ENCODE measurements around the gene SPECC1. TPM values are rescaled to one million over a fixed set of nuclear protein-coding genes. Genes with fewer than 3 reads are reported as not detected.

The SPECC1 gene
- total and polyA plus RNA-seq, 2 donors (not counting 3 experiments of a cell fraction or from before 2014, with no cell fraction given) = 5.3 to 20.4 TPM

DNA sequence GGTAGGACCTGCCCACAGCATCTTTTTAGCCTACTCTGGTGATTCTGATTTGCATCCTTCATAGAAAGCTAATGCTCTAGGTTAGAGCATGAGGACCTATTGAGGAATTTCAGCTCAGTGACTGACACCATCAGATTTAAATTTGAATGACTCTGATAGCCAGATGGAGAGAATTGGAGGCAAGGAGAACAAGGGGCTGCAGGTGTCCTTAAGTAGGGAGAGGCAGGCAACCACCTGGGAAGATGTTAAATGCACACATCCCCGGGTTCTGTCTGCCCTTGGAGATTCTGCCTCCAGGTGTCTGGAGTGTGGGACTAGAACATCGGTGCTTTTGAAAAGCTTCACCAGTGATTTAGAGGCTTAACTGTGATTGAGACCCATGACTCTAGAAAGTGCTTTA lies 221.8 kb downstream of the SPECC1 start:
- ChIA-PET CTCF (no interaction called here), POLR2A (no interaction called here)
- Histone ChIP-seq H3K36me3 (ENCODE audit: control insufficient read depth in 2 of 2, extremely low read depth in 1 of 2, insufficient read depth in 2 of 2, low read length in 2 of 2) (no peaks in the 10 kb centered on the region), H3K9me3 (replicated peaks; ENCODE audit: control insufficient read depth, insufficient read depth, low read length) (no peaks in the 10 kb centered on the region), H3K4me1 (ENCODE audit: control insufficient read depth, extremely low read depth, insufficient read depth, low read length) (no peaks in the 10 kb centered on the region), H3K27ac (ENCODE audit: insufficient read depth, low read depth, low read length) (no peak overlapping the region), H3K27me3 (ENCODE audit: control insufficient read depth in 2 of 2, insufficient read depth in 2 of 2, low read length in 2 of 2) (no peaks in the 10 kb centered on the region), H4K20me1 (replicated peaks; ENCODE audit: control insufficient read depth, extremely low read depth, insufficient read depth, low read length) (no peaks in the 10 kb centered on the region), H2AFZ (ENCODE audit: low read depth, low read length) (no peak overlapping the region), H3K9me1 (replicated peaks; ENCODE audit: control insufficient read depth, extremely low read depth, insufficient read depth, low read length) (no peaks in the 10 kb centered on the region), H3K4me3 (replicated peaks in 1 of 3; ENCODE audit: insufficient read depth in 1 of 3, low read depth in 1 of 3, low read length in 3 of 3) (no peak overlapping the region), H3K9ac (replicated peaks; ENCODE audit: extremely low read depth, insufficient read depth, low read length) (no peak overlapping the region), H3K79me2 (ENCODE audit: control insufficient read depth, insufficient read depth, low read length) (no peaks in the 10 kb centered on the region), H3K4me2 (ENCODE audit: insufficient read depth, low read length) (no peak overlapping the region)
- TF ChIP-seq, protein P1, sequence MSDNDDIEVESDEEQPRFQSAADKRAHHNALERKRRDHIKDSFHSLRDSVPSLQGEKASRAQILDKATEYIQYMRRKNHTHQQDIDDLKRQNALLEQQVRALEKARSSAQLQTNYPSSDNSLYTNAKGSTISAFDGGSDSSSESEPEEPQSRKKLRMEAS (IDR thresholded peaks at IDR 0.05; ENCODE audit: insufficient read depth, insufficient read length) = no peak
- no peak for TF ChIP-seq FOS (IDR thresholded peaks at IDR 0.05; ENCODE audit: borderline replicate concordance, insufficient read depth, low read length)
- no peak for TF ChIP-seq MYC (IDR thresholded peaks at IDR 0.05; ENCODE audit: low read depth, low read length)
- TF ChIP-seq, protein P2, sequence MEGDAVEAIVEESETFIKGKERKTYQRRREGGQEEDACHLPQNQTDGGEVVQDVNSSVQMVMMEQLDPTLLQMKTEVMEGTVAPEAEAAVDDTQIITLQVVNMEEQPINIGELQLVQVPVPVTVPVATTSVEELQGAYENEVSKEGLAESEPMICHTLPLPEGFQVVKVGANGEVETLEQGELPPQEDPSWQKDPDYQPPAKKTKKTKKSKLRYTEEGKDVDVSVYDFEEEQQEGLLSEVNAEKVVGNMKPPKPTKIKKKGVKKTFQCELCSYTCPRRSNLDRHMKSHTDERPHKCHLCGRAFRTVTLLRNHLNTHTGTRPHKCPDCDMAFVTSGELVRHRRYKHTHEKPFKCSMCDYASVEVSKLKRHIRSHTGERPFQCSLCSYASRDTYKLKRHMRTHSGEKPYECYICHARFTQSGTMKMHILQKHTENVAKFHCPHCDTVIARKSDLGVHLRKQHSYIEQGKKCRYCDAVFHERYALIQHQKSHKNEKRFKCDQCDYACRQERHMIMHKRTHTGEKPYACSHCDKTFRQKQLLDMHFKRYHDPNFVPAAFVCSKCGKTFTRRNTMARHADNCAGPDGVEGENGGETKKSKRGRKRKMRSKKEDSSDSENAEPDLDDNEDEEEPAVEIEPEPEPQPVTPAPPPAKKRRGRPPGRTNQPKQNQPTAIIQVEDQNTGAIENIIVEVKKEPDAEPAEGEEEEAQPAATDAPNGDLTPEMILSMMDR (IDR thresholded peaks at IDR 0.05; ENCODE audit: extremely low read depth in 1 of 2, insufficient read depth in 1 of 2, low read depth in 1 of 2, low read length in 2 of 2) = no peak
- TF ChIP-seq EZH2 (IDR thresholded peaks at IDR 0.05; ENCODE audit: borderline replicate concordance, low read depth, low read length, severe bottlenecking) = no peak
- intact Hi-C loops (cut with micrococcal nuclease) = no loop called here
- no TSS peak for BruUV-seq (replicated peaks)
- no peak for DNase-seq (ENCODE audit: low read depth, low spot score)
- FAIRE-seq = no peak
- dilution Hi-C loops (cut with MboI; ENCODE audit: extremely low pct_ligation_motif_present, low sequenced_read_pairs) = no loop called here

DNA sequence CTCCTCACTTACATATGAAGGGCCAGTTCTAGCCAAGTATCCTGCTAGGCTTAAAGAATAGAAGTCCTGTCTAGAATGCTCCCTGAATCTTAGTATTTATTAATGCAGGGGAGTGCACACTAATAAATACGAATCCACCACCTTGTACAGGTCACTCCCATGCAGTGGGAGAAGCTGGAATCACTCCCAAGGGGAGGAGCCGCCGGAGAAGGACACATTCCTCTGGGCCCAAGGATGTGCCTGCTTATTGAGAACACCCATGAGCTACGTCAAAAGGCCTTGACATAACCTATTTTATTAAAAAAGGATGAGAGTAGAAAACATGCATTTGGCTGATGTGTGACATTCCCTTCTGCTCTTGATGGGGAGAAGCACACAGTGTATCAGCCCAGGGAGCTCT lies 223.5 kb downstream of the SPECC1 start:
- DNase-seq (ENCODE audit: low read depth, low spot score) (no peak), FAIRE-seq (no peak)
- Histone ChIP-seq H4K20me1 (replicated peaks; ENCODE audit: control insufficient read depth, extremely low read depth, insufficient read depth, low read length) (no peaks in the 10 kb centered on the region), H3K27me3 (ENCODE audit: control insufficient read depth in 2 of 2, insufficient read depth in 2 of 2, low read length in 2 of 2) (no peaks in the 10 kb centered on the region), H3K9ac (replicated peaks; ENCODE audit: extremely low read depth, insufficient read depth, low read length) (no peak overlapping the region), H3K36me3 (ENCODE audit: control insufficient read depth in 2 of 2, extremely low read depth in 1 of 2, insufficient read depth in 2 of 2, low read length in 2 of 2) (no peaks in the 10 kb centered on the region), H3K4me2 (ENCODE audit: insufficient read depth, low read length) (no peak overlapping the region), H3K9me3 (replicated peaks; ENCODE audit: control insufficient read depth, insufficient read depth, low read length) (no peaks in the 10 kb centered on the region), H3K4me1 (ENCODE audit: control insufficient read depth, extremely low read depth, insufficient read depth, low read length) (no peaks in the 10 kb centered on the region), H3K9me1 (replicated peaks; ENCODE audit: control insufficient read depth, extremely low read depth, insufficient read depth, low read length) (no peaks in the 10 kb centered on the region), H3K27ac (ENCODE audit: insufficient read depth, low read depth, low read length) (no peak overlapping the region), H2AFZ (ENCODE audit: low read depth, low read length) (no peak overlapping the region), H3K79me2 (ENCODE audit: control insufficient read depth, insufficient read depth, low read length) (no peaks in the 10 kb centered on the region), H3K4me3 (replicated peaks in 1 of 3; ENCODE audit: insufficient read depth in 1 of 3, low read depth in 1 of 3, low read length in 3 of 3) (no peak overlapping the region)
- ChIA-PET POLR2A (no interaction called here), CTCF (interaction anchor here (0.5 to 1.0 kb wide), 3 partner anchors 9 to 111 kb away, joined by 3 to 4 read pairs (median 3); no protein-coding TSS in a partner anchor)
- intact Hi-C loops (cut with micrococcal nuclease) (no loop called here), dilution Hi-C loops (cut with MboI; ENCODE audit: extremely low pct_ligation_motif_present, low sequenced_read_pairs) (no loop called here)
- no peak for TF ChIP-seq EZH2 (IDR thresholded peaks at IDR 0.05; ENCODE audit: borderline replicate concordance, low read depth, low read length, severe bottlenecking)
- no TSS peak for BruUV-seq (replicated peaks)
